Measurements from ENCODE around the gene TWIST2. TPM values are rescaled to one million over a fixed set of nuclear protein-coding genes. Genes with fewer than 3 reads are reported as not detected.

The TWIST2 gene
- total RNA-seq, result not detected

DNA sequence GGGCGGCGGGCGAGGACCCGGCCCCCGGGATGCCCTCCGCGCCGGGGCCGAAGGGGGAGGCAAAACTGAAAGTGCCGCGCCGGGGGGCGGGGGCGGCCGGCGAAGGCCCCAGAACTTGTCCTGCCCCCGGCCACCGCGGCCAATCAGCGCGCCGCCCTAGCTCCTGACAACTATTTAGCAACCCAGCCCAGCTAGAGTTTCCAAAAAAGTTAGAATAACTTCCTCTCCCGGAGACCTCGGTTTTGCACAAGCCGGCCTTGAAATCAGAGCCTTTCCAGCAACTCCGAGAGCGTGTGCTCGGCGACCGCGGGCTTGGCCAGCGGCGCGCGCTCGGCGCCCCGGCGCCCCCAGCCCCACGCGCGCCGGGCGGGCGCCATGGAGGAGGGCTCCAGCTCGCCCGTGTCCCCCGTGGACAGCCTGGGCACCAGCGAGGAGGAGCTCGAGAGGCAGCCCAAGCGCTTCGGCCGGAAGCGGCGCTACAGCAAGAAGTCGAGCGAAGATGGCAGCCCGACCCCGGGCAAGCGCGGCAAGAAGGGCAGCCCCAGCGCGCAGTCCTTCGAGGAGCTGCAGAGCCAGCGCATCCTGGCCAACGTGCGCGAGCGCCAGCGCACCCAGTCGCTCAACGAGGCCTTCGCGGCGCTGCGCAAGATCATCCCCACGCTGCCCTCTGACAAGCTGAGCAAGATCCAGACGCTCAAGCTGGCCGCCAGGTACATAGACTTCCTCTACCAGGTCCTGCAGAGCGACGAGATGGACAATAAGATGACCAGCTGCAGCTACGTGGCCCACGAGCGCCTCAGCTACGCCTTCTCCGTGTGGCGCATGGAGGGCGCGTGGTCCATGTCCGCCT lies at the start of gene TWIST2:
TSS of gene TWIST2 (plus strand) at position 245 of the 850 bp plus-strand sequence. CDS start at position 376, 131 bp downstream.
- POLR2A ChIA-PET, result interaction anchor here (0.5 kb wide), 1 partner anchor 260 kb away, joined by 3 read pairs; no protein-coding TSS in a partner anchor
- Mint-ChIP-seq H3K4me1 (no peaks in the 10 kb centered on the region), H3K27me3 (peaks cover 62% of the 10 kb centered on the region), H3K9me3 (no peaks in the 10 kb centered on the region), H3K27ac (no peak within 1 kb of the TSS), H3K36me3 (no peaks in the 10 kb centered on the region), H3K4me3 (no peak within 1 kb of the TSS)
- no peak for ATAC-seq (ENCODE audit: low read depth)
- no peak for DNase-seq

GRCh38 chr2:238801791-238802190 lies 46.1 kb upstream of the TWIST2 start:
- no peak for ATAC-seq (ENCODE audit: low read depth)
- peaks cover 11% of the 10 kb centered on the region for H3K27me3 Mint-ChIP-seq
- DNase-seq, result no peak
- no peak overlapping the region for H3K27ac Mint-ChIP-seq
- no peaks in the 10 kb centered on the region for H3K4me1 Mint-ChIP-seq
- no peaks in the 10 kb centered on the region for H3K36me3 Mint-ChIP-seq
- POLR2A ChIA-PET, result no interaction called here
- H3K4me3 Mint-ChIP-seq, result no peak overlapping the region
- no peaks in the 10 kb centered on the region for H3K9me3 Mint-ChIP-seq

- Mint-ChIP-seq H3K27ac (no peak overlapping the region), H3K27me3 (peaks cover 7% of the 10 kb centered on the region), H3K4me3 (no peak overlapping the region), H3K4me1 (no peaks in the 10 kb centered on the region), H3K9me3 (no peaks in the 10 kb centered on the region), H3K36me3 (no peaks in the 10 kb centered on the region)
- DNase-seq, result no peak
- POLR2A ChIA-PET, result no interaction called here
- ATAC-seq (ENCODE audit: low read depth), result no peak
These were observed 44.9 kb upstream of the TWIST2 start for GRCh38 chr2:238802957-238803356.

- Mint-ChIP-seq H3K9me3 (peaks cover 5% of the 10 kb centered on the region), H3K4me3 (no peak overlapping the region)
- POLR2A ChIA-PET, result no interaction called here
These were observed 43.7 kb upstream of the TWIST2 start for GRCh38 chr2:238803996-238804870.

DNA sequence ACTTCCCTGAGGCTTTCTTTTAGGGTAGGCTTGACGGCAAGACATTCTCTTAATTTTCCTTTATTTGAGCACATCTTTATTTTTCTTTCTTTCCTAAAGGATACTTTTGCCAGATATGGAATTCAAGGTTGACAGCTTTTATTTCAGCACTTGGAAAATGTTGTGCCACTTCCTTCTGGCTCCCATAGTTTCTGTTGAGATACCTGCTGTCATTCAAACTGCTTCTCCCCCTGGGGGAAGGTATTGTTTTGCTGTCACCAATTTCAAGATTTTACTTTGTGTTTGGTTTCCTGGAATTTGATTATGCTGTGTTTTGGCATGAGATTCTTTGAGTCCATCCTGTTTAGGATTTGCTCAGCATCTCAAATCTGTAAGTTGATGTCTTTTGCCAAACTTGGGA lies 39.1 kb upstream of the TWIST2 start:
- peaks cover 6% of the 10 kb centered on the region for H3K9me3 Mint-ChIP-seq
- no peaks in the 10 kb centered on the region for H3K4me1 Mint-ChIP-seq
- no peaks in the 10 kb centered on the region for H3K27me3 Mint-ChIP-seq
- POLR2A ChIA-PET, result no interaction called here
- ATAC-seq (ENCODE audit: low read depth), result no peak
- no peaks in the 10 kb centered on the region for H3K36me3 Mint-ChIP-seq
- H3K27ac Mint-ChIP-seq, result no peak overlapping the region
- DNase-seq, result no peak
- no peak overlapping the region for H3K4me3 Mint-ChIP-seq

More at GRCh38 chr2:238803996-238804870, 43.7 kb upstream of the TWIST2 start:
- peaks cover 7% of the 10 kb centered on the region for H3K27me3 Mint-ChIP-seq
- DNase-seq (no peak), ATAC-seq (ENCODE audit: low read depth) (no peak)
- H3K4me1 Mint-ChIP-seq, result no peaks in the 10 kb centered on the region
- H3K27ac Mint-ChIP-seq, result no peak overlapping the region
- no peaks in the 10 kb centered on the region for H3K36me3 Mint-ChIP-seq

DNA sequence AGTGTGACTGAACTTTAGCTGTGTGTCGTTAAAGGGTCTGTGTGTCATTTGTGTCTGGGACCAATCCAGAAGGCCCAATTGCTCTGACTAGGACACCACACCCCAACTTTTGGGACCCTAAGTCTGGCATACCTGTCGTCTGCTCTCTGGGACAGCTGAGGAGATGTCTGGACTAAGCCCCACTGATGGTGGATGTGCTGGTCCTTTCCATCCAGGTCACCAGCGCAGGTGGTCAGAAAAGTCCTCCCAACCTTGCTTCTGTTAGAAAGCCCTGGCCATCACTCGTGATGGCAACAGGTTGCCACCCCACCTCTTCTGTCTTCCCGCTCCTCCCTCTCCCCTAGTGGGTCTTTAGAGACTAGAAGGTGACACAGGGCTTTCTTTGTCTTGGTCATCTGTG lies 37.6 kb upstream of the TWIST2 start:
- Mint-ChIP-seq H3K27me3 (peaks cover 2% of the 10 kb centered on the region), H3K4me3 (no peak overlapping the region), H3K36me3 (no peaks in the 10 kb centered on the region), H3K9me3 (peaks cover 6% of the 10 kb centered on the region), H3K27ac (no peak overlapping the region), H3K4me1 (no peaks in the 10 kb centered on the region)
- no peak for DNase-seq
- POLR2A ChIA-PET, result no interaction called here
- no peak for ATAC-seq (ENCODE audit: low read depth)

DNA sequence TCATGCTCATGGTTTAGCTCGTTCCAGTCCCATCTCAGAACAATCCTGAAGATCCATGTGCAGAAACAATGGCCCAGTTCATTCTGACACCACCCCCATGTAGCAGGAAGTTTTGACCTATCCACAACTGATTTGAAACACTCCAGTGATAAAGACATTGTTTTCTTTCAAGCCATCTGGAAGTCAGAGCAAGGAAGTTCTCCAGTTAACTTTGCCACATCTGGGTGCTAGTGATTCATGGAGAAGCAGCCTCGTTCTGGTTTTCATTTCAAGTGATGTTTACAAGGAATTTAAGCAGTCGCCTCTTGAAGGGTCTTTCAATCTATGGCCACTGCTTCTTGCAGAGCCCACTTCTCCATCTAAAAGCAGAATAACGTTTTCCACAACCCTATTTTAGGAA lies 36.6 kb upstream of the TWIST2 start:
- Mint-ChIP-seq H3K36me3 (no peaks in the 10 kb centered on the region), H3K4me3 (no peak overlapping the region), H3K27me3 (peaks cover 2% of the 10 kb centered on the region), H3K4me1 (no peaks in the 10 kb centered on the region), H3K27ac (no peak overlapping the region), H3K9me3 (peaks cover 6% of the 10 kb centered on the region)
- POLR2A ChIA-PET, result no interaction called here
- ATAC-seq (ENCODE audit: low read depth) (no peak), DNase-seq (no peak)

GRCh38 chr2:238811759-238812158 lies 36.1 kb upstream of the TWIST2 start:
- Mint-ChIP-seq H3K4me3 (no peak overlapping the region), H3K36me3 (no peaks in the 10 kb centered on the region), H3K9me3 (peaks cover 6% of the 10 kb centered on the region), H3K4me1 (no peaks in the 10 kb centered on the region), H3K27me3 (peaks cover 2% of the 10 kb centered on the region), H3K27ac (no peak overlapping the region)
- POLR2A ChIA-PET, result no interaction called here
- DNase-seq (no peak), ATAC-seq (ENCODE audit: low read depth) (no peak)

GRCh38 chr2:238813109-238813508 lies 34.8 kb upstream of the TWIST2 start:
- no peaks in the 10 kb centered on the region for H3K36me3 Mint-ChIP-seq
- peaks cover 2% of the 10 kb centered on the region for H3K27me3 Mint-ChIP-seq
- ATAC-seq (ENCODE audit: low read depth), result no peak
- H3K4me3 Mint-ChIP-seq, result no peak overlapping the region
- H3K4me1 Mint-ChIP-seq, result no peaks in the 10 kb centered on the region
- POLR2A ChIA-PET, result no interaction called here
- DNase-seq, result no peak
- H3K27ac Mint-ChIP-seq, result no peak overlapping the region
- H3K9me3 Mint-ChIP-seq, result peaks cover 6% of the 10 kb centered on the region

GRCh38 chr2:238814815-238815214 lies 33.1 kb upstream of the TWIST2 start:
- Mint-ChIP-seq H3K9me3 (no peaks in the 10 kb centered on the region), H3K36me3 (no peaks in the 10 kb centered on the region), H3K4me3 (no peak overlapping the region), H3K27me3 (peaks cover 7% of the 10 kb centered on the region), H3K4me1 (no peaks in the 10 kb centered on the region), H3K27ac (no peak overlapping the region)
- DNase-seq (no peak), ATAC-seq (ENCODE audit: low read depth) (no peak)
- POLR2A ChIA-PET, result no interaction called here

GRCh38 chr2:238816291-238816690 lies 31.6 kb upstream of the TWIST2 start:
- DNase-seq (no peak), ATAC-seq (ENCODE audit: low read depth) (no peak)
- no peaks in the 10 kb centered on the region for H3K36me3 Mint-ChIP-seq
- H3K27me3 Mint-ChIP-seq, result peaks cover 7% of the 10 kb centered on the region
- H3K27ac Mint-ChIP-seq, result no peak overlapping the region
- POLR2A ChIA-PET, result no interaction called here
- H3K9me3 Mint-ChIP-seq, result no peaks in the 10 kb centered on the region
- no peak overlapping the region for H3K4me3 Mint-ChIP-seq
- no peaks in the 10 kb centered on the region for H3K4me1 Mint-ChIP-seq

DNA sequence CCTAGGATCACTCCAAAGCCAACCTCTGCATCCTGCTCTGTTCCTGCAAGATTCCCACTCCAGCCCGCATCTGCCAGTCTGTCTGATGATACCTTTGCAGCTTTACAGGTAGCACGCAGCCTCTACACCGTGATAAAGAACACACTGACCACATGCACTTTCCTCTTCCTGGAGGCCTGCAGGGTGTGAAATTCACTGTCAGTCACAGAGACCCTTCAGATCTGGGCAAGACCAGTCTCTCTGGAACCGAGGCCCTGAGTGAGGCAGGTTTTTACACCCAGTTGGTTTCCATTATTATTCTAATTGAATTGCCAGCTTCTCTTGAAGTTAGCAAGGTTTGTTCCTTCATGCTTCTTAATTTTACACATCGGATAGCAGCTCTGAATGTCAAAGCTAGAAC lies 30.5 kb upstream of the TWIST2 start:
- Mint-ChIP-seq H3K4me1 (no peaks in the 10 kb centered on the region), H3K9me3 (no peaks in the 10 kb centered on the region), H3K27me3 (peaks cover 8% of the 10 kb centered on the region), H3K27ac (no peak overlapping the region), H3K4me3 (no peak overlapping the region), H3K36me3 (no peaks in the 10 kb centered on the region)
- POLR2A ChIA-PET, result no interaction called here
- ATAC-seq (ENCODE audit: low read depth), result no peak
- DNase-seq, result no peak

- H3K27ac Mint-ChIP-seq, result no peak overlapping the region
- no peaks in the 10 kb centered on the region for H3K36me3 Mint-ChIP-seq
- ATAC-seq (ENCODE audit: low read depth) (no peak), DNase-seq (no peak)
- POLR2A ChIA-PET, result no interaction called here
- no peaks in the 10 kb centered on the region for H3K9me3 Mint-ChIP-seq
- H3K4me3 Mint-ChIP-seq, result no peak overlapping the region
- H3K27me3 Mint-ChIP-seq, result peaks cover 8% of the 10 kb centered on the region
- H3K4me1 Mint-ChIP-seq, result no peaks in the 10 kb centered on the region
These were observed 30.0 kb upstream of the TWIST2 start for GRCh38 chr2:238817891-238818290.

DNA sequence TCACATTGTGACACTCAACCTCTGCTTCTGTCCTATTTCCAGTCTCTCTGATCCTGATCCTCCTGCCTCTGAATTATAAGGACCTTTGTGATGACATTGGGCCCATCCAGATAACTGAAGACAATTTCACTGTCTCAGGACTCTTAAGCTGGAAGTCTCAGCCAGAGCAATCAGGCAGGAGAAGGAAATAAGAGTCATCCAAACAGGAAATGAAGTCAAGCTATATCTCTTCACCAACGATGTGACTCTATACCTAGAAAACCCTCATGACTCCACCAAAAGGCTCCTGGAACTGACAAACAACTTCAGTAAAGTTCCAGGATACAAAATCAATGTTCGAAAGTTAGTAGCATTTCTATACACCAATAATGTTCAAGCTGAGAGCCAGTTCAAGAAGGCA lies 29.3 kb upstream of the TWIST2 start:
- H3K27me3 Mint-ChIP-seq, result peaks cover 10% of the 10 kb centered on the region
- H3K4me1 Mint-ChIP-seq, result no peaks in the 10 kb centered on the region
- no peak overlapping the region for H3K27ac Mint-ChIP-seq
- no peak for DNase-seq
- POLR2A ChIA-PET, result no interaction called here
- no peaks in the 10 kb centered on the region for H3K9me3 Mint-ChIP-seq
- H3K4me3 Mint-ChIP-seq, result no peak overlapping the region
- no peak for ATAC-seq (ENCODE audit: low read depth)
- H3K36me3 Mint-ChIP-seq, result no peaks in the 10 kb centered on the region
